IMR-90 (cell line): Measurements from ENCODE around the gene SART1. TPM values are rescaled to one million over a fixed set of nuclear protein-coding genes. Genes with fewer than 3 reads are reported as not detected.

ENCODE experiments used
- ATAC-seq: fragments of 200-7000 bp; cut with Tn5 transposase; 2 replicates; pipeline ENCODE4 v1.9.1; 2020; ENCODE audit warnings: low read depth, mild to moderate bottlenecking, moderate library complexity
- BruUV-seq: library from RNA; stranded (reverse); fragments of 400-500 nt; replicated peaks from 2 replicates; lab custom pipeline; 2021; lab: Mats Ljungman, UMichigan
- CTCF ChIA-PET: fragments of 300-600 bp; formaldehyde crosslinking; extraction: SDS; loops from one replicate; lab custom pipeline; 2021; ENCODE audit warnings: antibody characterized with exemption; lab: Yijun Ruan, JAX
- POLR2A ChIA-PET: fragments of 300-600 bp; sonication (Branson Sonifier 250); formaldehyde crosslinking; loops from one replicate; lab custom pipeline; 2022; ENCODE audit warnings: antibody characterized with exemption; ENCODE audit not compliant: unreplicated experiment; lab: Charles Lee
- DNase-seq: peaks from one replicate; pipeline ENCODE4 v3.0.0; 2013
- H2AFZ ChIP-seq: replicated peaks from 2 replicates; pipeline ENCODE3; 2013; ENCODE audit warnings: low read length, mild to moderate bottlenecking; ENCODE audit not compliant: poor library complexity
- H2AK5ac ChIP-seq: 2 replicates; pipeline ENCODE4 v1.6.1; 2013; ENCODE audit warnings: low read depth, low read length, inconsistent platforms
- H2AK9ac ChIP-seq: replicated peaks from 2 replicates; pipeline ENCODE3; 2013; ENCODE audit warnings: mild to moderate bottlenecking, low read depth, low read length, moderate library complexity; ENCODE audit not compliant: poor library complexity
- H2BK120ac ChIP-seq: 2 replicates; pipeline ENCODE4 v1.6.1; 2013; ENCODE audit warnings: low read depth, low read length, inconsistent platforms
- H2BK15ac ChIP-seq: 3 replicates; pipeline ENCODE4 v1.6.1; 2013; ENCODE audit warnings: low read depth, low read length, inconsistent platforms
- H2BK20ac ChIP-seq: 2 replicates; pipeline ENCODE4 v1.6.1; 2013; ENCODE audit warnings: low read depth, mild to moderate bottlenecking, inconsistent platforms, low read length, moderate library complexity
- H2BK5ac ChIP-seq: 2 replicates; pipeline ENCODE4 v1.6.1; 2013; ENCODE audit warnings: mild to moderate bottlenecking, low read depth, low read length, inconsistent platforms; ENCODE audit not compliant: poor library complexity, severe bottlenecking
- H3K14ac ChIP-seq: replicated peaks from 2 replicates; pipeline ENCODE4 v1.6.1; 2013; ENCODE audit warnings: low read depth, low read length, inconsistent platforms
- H3K18ac ChIP-seq: 2 replicates; pipeline ENCODE4 v1.6.1; 2013; ENCODE audit warnings: low read depth, low read length, control low read depth
- H3K23ac ChIP-seq: 2 replicates; pipeline ENCODE4 v1.6.1; 2013; ENCODE audit warnings: low read depth, low read length, inconsistent platforms
- H3K27ac ChIP-seq: 2 replicates; pipeline ENCODE4 v1.5.1; 2013; ENCODE audit warnings: mild to moderate bottlenecking, control low read depth, low read length; ENCODE audit not compliant: insufficient read depth
- H3K27me3 ChIP-seq: 2 replicates; pipeline ENCODE4 v1.6.1; 2013; ENCODE audit warnings: low read length; ENCODE audit not compliant: control insufficient read depth, insufficient read depth
- H3K36me3 ChIP-seq: 2 replicates; pipeline ENCODE4 v1.6.1; 2013; ENCODE audit warnings: low read length, mixed read lengths; ENCODE audit not compliant: control insufficient read depth, insufficient read depth
- H3K4ac ChIP-seq: 2 replicates; pipeline ENCODE4 v1.6.1; 2013; ENCODE audit warnings: low read depth, low read length, inconsistent platforms
- H3K4me1 ChIP-seq: 2 replicates; pipeline ENCODE4 v1.6.1; 2013; ENCODE audit warnings: low read length, mixed read lengths; ENCODE audit not compliant: control insufficient read depth, insufficient read depth
- H3K4me2 ChIP-seq: 2 replicates; pipeline ENCODE4 v1.6.1; 2013; ENCODE audit warnings: low read depth, mild to moderate bottlenecking, control low read depth, low read length, moderate library complexity
- H3K4me3 ChIP-seq: 2 replicates; pipeline ENCODE4 v1.5.1; 2013; ENCODE audit warnings: low read depth, mild to moderate bottlenecking, control low read depth, low read length, moderate library complexity; ENCODE audit not compliant: insufficient read depth
- H3K56ac ChIP-seq: 2 replicates; pipeline ENCODE4 v1.6.1; 2013; ENCODE audit warnings: low read length, inconsistent platforms; ENCODE audit not compliant: insufficient read depth; ENCODE audit errors: extremely low read depth
- H3K79me1 ChIP-seq, 2 experiments: 2 replicates each; pipeline ENCODE4 v1.6.1; 2013; ENCODE audit warnings: low read length in 2 of 2, inconsistent platforms in 1 of 2, low read depth in 1 of 2
- H3K9ac ChIP-seq: 2 replicates; pipeline ENCODE4 v1.6.1; 2013; ENCODE audit warnings: low read depth, low read length, control low read depth
- H3K9me1 ChIP-seq: 2 replicates; pipeline ENCODE4 v1.6.1; 2013; ENCODE audit warnings: low read length, inconsistent platforms; ENCODE audit not compliant: insufficient read depth
- H3K9me3 ChIP-seq: 2 replicates; pipeline ENCODE4 v1.6.1; 2013; ENCODE audit warnings: low read length; ENCODE audit not compliant: control insufficient read depth, insufficient read depth
- H4K20me1 ChIP-seq: 2 replicates; pipeline ENCODE4 v1.6.1; 2013; ENCODE audit warnings: low read length, inconsistent platforms; ENCODE audit not compliant: insufficient read depth
- H4K5ac ChIP-seq: 2 replicates; pipeline ENCODE4 v1.6.1; 2013; ENCODE audit warnings: mild to moderate bottlenecking, low read depth, low read length, control low read depth
- H4K8ac ChIP-seq, 2 experiments: 2 replicates each; pipeline ENCODE4 v1.6.1; 2013; ENCODE audit warnings: low read depth in 2 of 2, low read length in 2 of 2, control low read depth in 1 of 2, inconsistent platforms in 1 of 2
- H4K91ac ChIP-seq: 2 replicates; pipeline ENCODE4 v1.6.1; 2013; ENCODE audit warnings: low read depth, low read length, inconsistent platforms; ENCODE audit not compliant: insufficient read depth
- CEBPB ChIP-seq: IDR thresholded peaks from 2 replicates; pipeline ENCODE4 v1.6.1; 2012; ENCODE audit warnings: low read depth, low read length, improper control_type of control experiment
- CTCF ChIP-seq: conservative IDR thresholded peaks from 2 replicates; pipeline ENCODE4 v1.5.1; 2012; ENCODE audit warnings: mild to moderate bottlenecking, low read depth, low read length, improper control_type of control experiment
- FOS ChIP-seq: fragments of 150-350 bp; IDR thresholded peaks from 2 replicates; pipeline ENCODE4 v1.6.1; 2016; ENCODE audit warnings: low read depth, low read length
- MAFK ChIP-seq: IDR thresholded peaks from 2 replicates; pipeline ENCODE4 v1.6.1; 2012; ENCODE audit warnings: low read depth, low read length, improper control_type of control experiment
- MAZ ChIP-seq: IDR thresholded peaks from 2 replicates; pipeline ENCODE4 v1.6.1; 2012; ENCODE audit warnings: low read depth, mild to moderate bottlenecking, low read length, improper control_type of control experiment, moderate library complexity, borderline replicate concordance
- MXI1 ChIP-seq: IDR thresholded peaks from 2 replicates; pipeline ENCODE4 v1.6.1; 2012; ENCODE audit warnings: low read depth, mild to moderate bottlenecking, low read length, moderate library complexity, borderline replicate concordance
- NFE2L2 ChIP-seq: fragments of 150-350 bp; IDR thresholded peaks from 2 replicates; pipeline ENCODE4 v1.6.1; 2016; ENCODE audit warnings: low read depth, mild to moderate bottlenecking, low read length
- POLR2A ChIP-seq: IDR thresholded peaks from 2 replicates; pipeline ENCODE4 v1.6.1; 2012; ENCODE audit warnings: mild to moderate bottlenecking, low read depth, low read length
- RAD21 ChIP-seq: IDR thresholded peaks from 2 replicates; pipeline ENCODE4 v1.6.1; 2012; ENCODE audit warnings: low read length, improper control_type of control experiment
- RCOR1 ChIP-seq: IDR thresholded peaks from 2 replicates; pipeline ENCODE4 v1.6.1; 2012; ENCODE audit warnings: mild to moderate bottlenecking, low read length, improper control_type of control experiment; ENCODE audit not compliant: insufficient replicate concordance
- SMC3 ChIP-seq: fragments of 150-350 bp; IDR thresholded peaks from 2 replicates; pipeline ENCODE4 v1.6.1; 2016; ENCODE audit warnings: low read depth, mild to moderate bottlenecking, antibody characterized with exemption, low read length, moderate library complexity
- USF2 ChIP-seq: fragments of 150-350 bp; IDR thresholded peaks from 2 replicates; pipeline ENCODE4 v1.6.1; 2017; ENCODE audit warnings: mild to moderate bottlenecking, antibody characterized with exemption, low read length, low read depth
- WGBS, 2 experiments: methylation state at CpG; one replicate each; pipeline versions ENCODE4 v1.1.5 to v1.1.7; 2013; ENCODE audit warnings: missing lambda C conversion rate in 2 of 2; ENCODE audit not compliant: insufficient read length in 1 of 2; ENCODE audit errors: extremely low coverage in 2 of 2; 5-methylcytosine and 5-hydroxymethylcytosine counted together
- dilution Hi-C: fragments of 300-500 bp; cut with HindIII; formaldehyde crosslinking; loops from one replicate; pipeline ENCODE4 v1.14.3; 2018; ENCODE audit warnings: low sequenced_read_pairs; ENCODE audit not compliant: unreplicated experiment
- in situ Hi-C: fragments of 300-500 bp; cut with MboI; formaldehyde crosslinking; loops from 3 replicates; pipeline ENCODE4 v1.14.3; 2019; ENCODE audit warnings: low sequenced_read_pairs, inconsistent platforms, mixed read lengths
- intact Hi-C: fragments of 100-400 bp; cut with micrococcal nuclease; formaldehyde crosslinking; loops from 2 replicates; pipeline ENCODE4 v1.10.0; 2022
- polyA plus RNA-seq, 3 experiments: library from polyadenylated mRNA; depleted of rRNA; stranded (reverse); fragments of >200 nt; gene quantifications; 2 replicates each; pipeline ENCODE4 v1.2.3, GENCODE V29; 2012; ENCODE audit warnings: low replicate concordance in 1 of 3
- total RNA-seq: library from RNA; depleted of rRNA; stranded (reverse); fragments of >200 nt; gene quantifications from 2 replicates; pipeline ENCODE4 v1.2.3, GENCODE V29; 2012
- TF ChIP-seq, protein P1 (sequence below): fragments of 150-350 bp; IDR thresholded peaks from 2 replicates; pipeline ENCODE4 v1.6.1; 2016; ENCODE audit warnings: low read depth, mild to moderate bottlenecking, low read length, moderate library complexity, borderline replicate concordance

The SART1 gene
- total and polyA plus RNA-seq, 2 of the 4 experiments (the other 2 are of a cell fraction) = 25.5 to 43.5 TPM

DNA sequence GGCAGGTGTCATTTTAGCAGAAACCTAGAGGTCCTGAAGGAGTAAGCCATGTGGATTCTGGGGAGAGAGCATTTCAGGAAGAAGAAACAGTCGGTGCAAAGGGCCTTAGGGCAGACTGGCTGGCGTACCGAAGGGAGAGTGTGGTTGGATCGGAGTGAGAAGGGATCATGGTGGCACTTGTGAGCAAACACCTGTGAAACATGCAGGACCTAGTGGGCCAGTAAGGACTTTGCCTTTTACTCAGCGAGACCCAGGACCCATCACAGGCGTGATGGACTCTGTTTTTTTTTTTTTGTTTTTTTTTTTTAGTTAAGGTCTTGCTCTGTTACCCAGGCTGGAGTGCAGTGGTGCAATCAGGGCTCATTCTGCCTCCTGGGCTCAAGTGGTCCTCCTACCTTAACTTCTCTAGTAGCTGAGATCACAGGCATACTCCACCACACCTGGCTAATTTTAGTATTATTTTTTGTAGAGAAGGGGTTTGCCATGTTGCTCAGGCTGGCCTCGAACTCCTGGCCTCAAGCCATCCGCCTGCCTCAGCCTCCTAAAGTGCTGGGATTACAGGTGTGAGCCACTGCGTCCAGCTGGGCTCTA is 19.7 kb upstream of the SART1 start (continued):
- TF ChIP-seq FOS = no peak

- Histone ChIP-seq H4K20me1 (0 out of 2 replicates have a peak, but pooled peaks cover 3% of the 10 kb centered on the region), H3K36me3 (no peaks in the 10 kb centered on the region), H3K4me3 (no peak overlapping the region), H3K14ac (no peak overlapping the region), H2BK120ac (peak overlapping the region; percentile 7; the same call in 1 of the 2 replicates), H3K9ac (no peak overlapping the region), H3K56ac (no peak overlapping the region), H3K23ac (no peak overlapping the region), H4K5ac (no peak overlapping the region), H2AK5ac (peak overlapping the region; percentile 25), H3K4me2 (no peak overlapping the region), H4K91ac (no peak overlapping the region; the same call in 1 of the 2 replicates), H3K9me3 (no peaks in the 10 kb centered on the region), H3K18ac (no peak overlapping the region), H3K4ac (peak overlapping the region; percentile 62; the same call in 1 of the 2 replicates), H2BK5ac (no peak overlapping the region), H3K27ac (no peak overlapping the region), H3K4me1 (peaks cover 6% of the 10 kb centered on the region), H3K79me1 (peaks cover 0 to 15% of the 10 kb centered on the region in 2 experiments; a peak in 2 of 4 replicates), H2AFZ (peak overlapping the region; percentile 77), H4K8ac (no peak overlapping the region; a peak in 1 of 4 replicates), H3K9me1 (peaks cover 12% of the 10 kb centered on the region), H2AK9ac (no peak overlapping the region), H2BK15ac (peak overlapping the region; percentile 25; the same call in 1 of the 3 replicates), H2BK20ac (no peak overlapping the region; the same call in 1 of the 2 replicates), H3K27me3 (peaks cover 1% of the 10 kb centered on the region; the same call in 1 of the 2 replicates)
- POLR2A ChIA-PET = no interaction called here
- dilution Hi-C loops (no loop called here), in situ Hi-C loops (no loop called here), intact Hi-C loops (no loop called here)
- 73% methylated on average over 2 of the region's 7 CpGs; no CpG with 5 or more reads in 1 of the 2 experiments for WGBS, 2 experiments
- CTCF ChIA-PET = no interaction called here
- DNase-seq (no peak), ATAC-seq (no peak)
- BruUV-seq = no TSS peak
- TF ChIP-seq MAFK (no peak), CTCF (no peak), SMC3 (no peak), POLR2A (no peak), FOS (no peak), USF2 (no peak), NFE2L2 (no peak), RAD21 (no peak), MXI1 (no peak), RCOR1 (no peak), CEBPB (no peak), MAZ (no peak)
- TF ChIP-seq, protein P1, sequence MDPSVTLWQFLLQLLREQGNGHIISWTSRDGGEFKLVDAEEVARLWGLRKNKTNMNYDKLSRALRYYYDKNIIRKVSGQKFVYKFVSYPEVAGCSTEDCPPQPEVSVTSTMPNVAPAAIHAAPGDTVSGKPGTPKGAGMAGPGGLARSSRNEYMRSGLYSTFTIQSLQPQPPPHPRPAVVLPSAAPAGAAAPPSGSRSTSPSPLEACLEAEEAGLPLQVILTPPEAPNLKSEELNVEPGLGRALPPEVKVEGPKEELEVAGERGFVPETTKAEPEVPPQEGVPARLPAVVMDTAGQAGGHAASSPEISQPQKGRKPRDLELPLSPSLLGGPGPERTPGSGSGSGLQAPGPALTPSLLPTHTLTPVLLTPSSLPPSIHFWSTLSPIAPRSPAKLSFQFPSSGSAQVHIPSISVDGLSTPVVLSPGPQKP = no peak
Observed at GRCh38 chr11:65942531-65942930, 19.0 kb upstream of the SART1 start.
